ENCODE data around the gene MXRA7.
"Not testable (repeated sequence)": the region's sequence is repeated elsewhere in the genome, so short reads cannot be mapped to it uniquely, and the experiment has no call there.

Gene MXRA7

DNA sequence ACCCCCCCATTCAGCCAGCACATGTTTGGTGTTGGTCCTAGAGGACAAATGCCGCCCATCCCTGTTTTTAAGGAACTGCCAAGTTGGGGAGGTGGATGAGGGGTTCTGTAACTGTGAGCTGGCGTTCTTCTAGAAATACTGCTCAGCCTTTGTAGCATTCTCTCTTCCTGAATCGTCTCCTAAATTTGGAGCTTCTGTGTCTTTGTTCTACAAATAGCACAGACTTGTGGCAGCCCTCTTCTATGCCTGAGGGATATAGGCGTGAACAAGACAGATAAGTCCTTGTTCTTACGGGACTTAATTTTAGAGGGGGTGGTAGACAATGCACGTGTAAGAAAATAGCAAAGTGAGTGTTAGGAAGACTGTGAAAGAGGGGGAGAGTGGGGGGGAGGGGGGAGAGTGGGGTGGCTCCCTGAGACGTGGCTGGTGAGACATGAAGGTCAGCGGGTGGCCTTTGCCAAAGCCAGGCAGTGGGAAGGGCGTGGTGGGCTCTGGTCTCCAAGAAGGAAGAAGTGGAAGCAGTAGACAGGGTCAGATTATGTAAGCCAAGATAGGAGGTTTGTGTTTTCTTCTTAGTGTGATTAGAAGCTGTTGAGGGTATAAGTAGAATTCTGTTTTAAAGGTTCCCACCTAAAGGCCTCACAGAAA is 37.1 kb upstream of the MXRA7 start:
- DNase-seq (ENCODE audit: insufficient read length, low spot score), result no peak
- TF ChIP-seq POLR2A (IDR thresholded peaks at IDR 0.05; ENCODE audit: low read depth, low read length), result no peak
- TF ChIP-seq POLR2AphosphoS5 (IDR thresholded peaks at IDR 0.05; ENCODE audit: low read depth, low read length), result no peak
- no peak for TF ChIP-seq SPI1 (IDR thresholded peaks at IDR 0.05; ENCODE audit: low read depth, low read length)
- no peak for TF ChIP-seq TAF1 (IDR thresholded peaks at IDR 0.05; ENCODE audit: low read depth, low read length)
- no peak for TF ChIP-seq PAX5 (IDR thresholded peaks at IDR 0.05; ENCODE audit: insufficient read depth, low read length, severe bottlenecking)
- TF ChIP-seq POU2F2 (IDR thresholded peaks at IDR 0.05; ENCODE audit: low read depth, low read length), result no peak
- no peak for FAIRE-seq

DNA sequence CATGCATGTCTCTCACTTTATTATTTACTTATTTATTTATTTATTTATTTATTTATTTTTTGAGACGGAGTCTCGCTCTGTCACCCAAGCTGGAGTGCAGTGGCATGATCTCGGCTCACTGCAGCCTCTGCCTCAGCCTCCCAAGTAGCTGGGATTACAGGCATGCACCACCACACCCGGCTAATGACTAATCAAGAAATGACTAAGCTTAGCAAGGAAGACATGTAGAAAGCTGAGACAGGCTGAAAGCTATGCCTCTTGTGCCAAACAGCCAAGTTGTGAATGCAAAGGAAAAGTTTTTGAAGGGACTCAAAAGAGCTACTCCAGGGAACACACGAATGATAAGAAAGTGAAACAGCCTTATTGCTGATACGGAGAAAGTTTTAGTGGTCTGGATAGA is 35.0 kb upstream of the MXRA7 start:
- FAIRE-seq; DNase-seq (ENCODE audit: insufficient read length, low spot score): not testable (repeated sequence)

DNA sequence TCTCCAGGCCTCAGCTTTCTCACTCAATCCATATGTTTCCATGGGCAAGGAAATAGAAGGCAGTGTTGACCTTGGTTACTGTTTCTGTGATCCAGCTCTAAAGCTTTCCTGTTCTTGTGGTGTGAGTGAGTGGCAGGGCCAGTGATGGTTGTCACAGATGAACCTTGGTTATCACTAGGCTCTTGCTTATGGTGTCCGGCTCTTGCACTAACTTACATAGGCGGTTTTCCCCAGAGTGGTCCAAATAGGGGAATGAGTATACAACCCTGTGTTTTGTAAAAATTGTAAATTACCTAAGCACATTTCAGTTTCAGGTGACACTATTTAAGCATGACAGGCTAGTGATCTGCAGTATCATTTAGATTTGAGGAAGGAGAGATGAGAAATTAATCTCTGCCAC is 34.0 kb upstream of the MXRA7 start:
- DNase-seq (ENCODE audit: insufficient read length, low spot score) (no peak), FAIRE-seq (no peak)
- TF ChIP-seq POU2F2 (IDR thresholded peaks at IDR 0.05; ENCODE audit: low read depth, low read length) (no peak), POLR2A (IDR thresholded peaks at IDR 0.05; ENCODE audit: low read depth, low read length) (no peak), TAF1 (IDR thresholded peaks at IDR 0.05; ENCODE audit: low read depth, low read length) (no peak)

DNA sequence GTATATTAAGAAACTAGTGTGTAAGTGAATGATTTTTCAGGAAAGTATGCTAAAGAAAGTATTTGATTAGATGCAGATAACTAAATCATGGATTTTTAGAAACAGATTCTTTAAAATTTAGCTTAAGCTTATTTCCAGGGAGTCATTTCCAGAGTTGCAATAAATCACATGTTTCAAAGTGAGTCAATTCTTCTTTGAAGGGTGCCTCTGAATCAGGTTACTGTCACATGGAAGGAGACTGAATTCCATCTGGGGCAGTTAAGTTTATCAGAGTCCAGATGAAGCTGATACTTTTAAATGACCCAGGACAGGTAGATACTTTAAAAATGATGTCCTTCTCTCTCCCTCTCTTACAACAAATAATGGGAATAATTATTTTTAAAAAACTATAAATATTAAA is 32.2 kb upstream of the MXRA7 start:
- DNase-seq (ENCODE audit: insufficient read length, low spot score), result no peak
- FAIRE-seq, result no peak
- TF ChIP-seq TAF1 (IDR thresholded peaks at IDR 0.05; ENCODE audit: low read depth, low read length), result no peak
- no peak for TF ChIP-seq POLR2A (IDR thresholded peaks at IDR 0.05; ENCODE audit: low read depth, low read length)
- TF ChIP-seq PAX5 (IDR thresholded peaks at IDR 0.05; ENCODE audit: insufficient read depth, low read length, severe bottlenecking), result no peak
- no peak for TF ChIP-seq POU2F2 (IDR thresholded peaks at IDR 0.05; ENCODE audit: low read depth, low read length)
- no peak for TF ChIP-seq SPI1 (IDR thresholded peaks at IDR 0.05; ENCODE audit: low read depth, low read length)
- TF ChIP-seq POLR2AphosphoS5 (IDR thresholded peaks at IDR 0.05; ENCODE audit: low read depth, low read length), result no peak

DNA sequence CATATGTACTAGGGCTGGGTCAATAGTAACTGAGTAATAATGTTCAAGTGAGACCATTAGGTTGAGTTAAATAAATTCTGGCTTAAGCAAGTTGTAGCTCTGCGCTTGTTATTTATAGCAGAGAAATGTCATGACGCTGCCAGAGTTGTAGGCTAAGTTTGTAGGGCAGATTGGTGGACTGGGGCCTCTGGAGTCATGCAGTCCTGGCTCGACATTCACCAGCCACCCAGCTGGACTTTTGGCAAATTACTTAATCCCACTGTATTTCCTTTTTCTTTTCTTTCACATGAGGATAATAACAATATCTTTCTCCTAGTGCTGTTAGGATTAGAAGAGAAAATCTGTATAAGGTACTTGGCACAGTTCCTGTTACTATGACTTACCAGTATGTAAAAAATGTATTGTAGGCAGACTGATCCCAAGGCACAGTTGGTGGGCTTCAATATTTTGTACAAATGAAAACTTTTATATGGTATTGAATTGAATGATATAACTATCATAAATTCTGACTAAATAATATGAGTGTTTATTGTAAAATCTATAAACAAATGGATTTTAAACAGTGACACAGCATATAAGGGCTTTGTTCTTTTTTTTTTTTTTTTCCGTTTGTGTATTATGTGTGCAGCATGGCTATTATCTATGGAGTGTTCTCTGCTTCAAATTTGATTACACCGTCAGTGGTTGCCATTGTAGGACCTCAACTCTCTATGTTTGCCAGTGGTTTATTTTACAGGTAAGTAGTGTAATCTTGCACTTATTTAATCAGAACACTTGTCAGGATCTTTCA is 29.8 kb upstream of the MXRA7 start:
- FAIRE-seq (no peak), DNase-seq (ENCODE audit: insufficient read length, low spot score) (no peak)
- TF ChIP-seq POU2F2 (IDR thresholded peaks at IDR 0.05; ENCODE audit: low read depth, low read length) (no peak), POLR2A (IDR thresholded peaks at IDR 0.05; ENCODE audit: low read depth, low read length) (no peak), SPI1 (IDR thresholded peaks at IDR 0.05; ENCODE audit: low read depth, low read length) (no peak), PAX5 (IDR thresholded peaks at IDR 0.05; ENCODE audit: insufficient read depth, low read length, severe bottlenecking) (no peak), POLR2AphosphoS5 (IDR thresholded peaks at IDR 0.05; ENCODE audit: low read depth, low read length) (no peak), TAF1 (IDR thresholded peaks at IDR 0.05; ENCODE audit: low read depth, low read length) (no peak)

DNA sequence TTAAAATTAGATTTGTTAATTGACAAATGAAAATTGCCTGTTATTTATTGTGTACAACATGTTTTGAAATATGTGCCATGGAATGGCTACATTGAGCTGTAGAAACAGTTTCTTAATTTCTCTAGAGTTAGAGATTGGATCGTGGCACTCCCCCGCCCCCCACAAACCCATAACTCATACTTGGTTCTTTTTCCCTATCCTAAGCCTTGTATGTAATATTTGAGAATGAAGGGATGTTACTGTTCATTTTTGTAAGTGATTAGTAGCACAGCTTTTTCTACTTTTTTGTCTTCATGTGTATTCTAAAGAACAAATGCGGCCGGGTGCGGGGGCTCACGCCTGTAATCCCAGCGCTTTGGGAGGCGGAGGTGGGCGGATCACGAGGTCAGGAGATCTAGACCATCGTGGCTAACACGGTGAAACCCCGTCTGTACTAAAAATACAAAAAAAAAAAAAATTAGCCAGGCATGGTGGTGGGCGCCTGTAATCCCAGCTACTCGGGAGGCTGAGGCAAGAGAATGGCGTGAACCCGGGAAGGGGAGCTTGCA is 28.9 kb upstream of the MXRA7 start:
- DNase-seq (ENCODE audit: insufficient read length, low spot score); FAIRE-seq: not testable (repeated sequence)

DNA sequence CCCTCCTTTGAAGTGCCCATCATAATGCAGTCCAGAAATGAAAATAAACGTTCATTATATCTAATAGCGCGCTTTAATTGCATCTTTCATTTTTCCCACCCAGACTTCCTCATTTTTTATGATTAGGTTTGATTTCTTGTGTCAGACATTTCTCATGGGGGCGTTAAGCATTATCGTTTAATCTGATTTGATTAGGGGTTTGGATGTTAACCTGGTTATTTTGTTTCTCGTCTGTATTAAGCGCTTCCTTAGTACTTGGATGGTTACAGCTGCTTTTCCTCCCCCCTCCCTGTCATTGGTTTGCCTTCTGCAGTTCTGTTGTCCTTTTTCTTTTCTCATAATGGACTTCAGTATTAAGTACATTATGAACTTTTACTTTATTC is 27.7 kb upstream of the MXRA7 start:
- FAIRE-seq (no peak), DNase-seq (ENCODE audit: insufficient read length, low spot score) (no peak)
- TF ChIP-seq SPI1 (IDR thresholded peaks at IDR 0.05; ENCODE audit: low read depth, low read length) (peak; percentile 61), POLR2AphosphoS5 (IDR thresholded peaks at IDR 0.05; ENCODE audit: low read depth, low read length) (no peak)

DNA sequence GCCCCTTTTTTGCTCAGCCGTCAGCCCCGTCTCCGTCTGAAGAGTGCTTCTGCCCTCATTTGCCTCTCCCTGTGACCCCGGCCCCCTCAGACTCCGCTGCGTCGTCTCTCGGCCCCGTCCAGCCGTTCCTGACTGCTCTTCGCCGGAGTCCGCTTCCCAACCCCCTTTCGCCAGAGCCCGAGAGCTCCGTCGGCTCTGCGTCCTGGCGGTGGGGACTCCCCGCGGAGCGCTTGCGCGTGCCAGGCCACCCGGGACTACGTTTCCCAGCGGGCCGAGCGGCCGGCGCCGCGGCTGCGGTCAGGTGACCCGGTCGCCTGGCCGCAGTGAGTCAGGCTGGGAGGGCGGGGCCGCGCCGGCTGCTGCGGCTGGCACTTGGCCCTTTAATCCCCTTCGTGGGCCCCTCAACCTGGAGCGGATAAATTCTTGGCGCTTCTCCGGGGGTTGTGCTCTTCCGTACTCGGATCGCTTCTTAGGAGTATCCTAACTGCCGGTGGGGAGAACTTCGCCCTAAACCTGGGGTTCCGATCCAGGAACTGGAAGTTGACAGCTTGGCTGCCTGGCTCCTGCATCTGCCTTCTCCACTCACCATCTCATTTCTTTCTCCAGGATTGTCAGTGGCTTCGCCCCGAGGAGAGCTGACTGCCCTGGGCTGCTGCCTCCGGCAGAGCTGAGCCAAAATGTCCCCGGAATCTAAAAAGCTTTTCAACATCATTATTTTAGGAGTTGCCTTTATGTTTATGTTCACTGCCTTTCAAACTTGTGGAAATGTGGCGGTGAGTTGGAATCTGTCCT is 27.1 kb upstream of the MXRA7 start, which contains the start of gene MFSD11:
TSS of gene MFSD11 (plus strand) at position 444 of the 792 bp plus-strand sequence. CDS start at position 678, 234 bp downstream.
- DNase-seq (ENCODE audit: insufficient read length, low spot score) (peak; percentile 89), FAIRE-seq (peak; percentile 97)
- TF ChIP-seq PAX5 (IDR thresholded peaks at IDR 0.05; ENCODE audit: insufficient read depth, low read length, severe bottlenecking) (peak; percentile 33), POLR2A (IDR thresholded peaks at IDR 0.05; ENCODE audit: low read depth, low read length) (no peak), POU2F2 (IDR thresholded peaks at IDR 0.05; ENCODE audit: low read depth, low read length) (peak; percentile 31; the same call in 1 of the 2 replicates), POLR2AphosphoS5 (IDR thresholded peaks at IDR 0.05; ENCODE audit: low read depth, low read length) (peak; percentile 0; the same call in 1 of the 2 replicates), TAF1 (IDR thresholded peaks at IDR 0.05; ENCODE audit: low read depth, low read length) (no peak)

DNA sequence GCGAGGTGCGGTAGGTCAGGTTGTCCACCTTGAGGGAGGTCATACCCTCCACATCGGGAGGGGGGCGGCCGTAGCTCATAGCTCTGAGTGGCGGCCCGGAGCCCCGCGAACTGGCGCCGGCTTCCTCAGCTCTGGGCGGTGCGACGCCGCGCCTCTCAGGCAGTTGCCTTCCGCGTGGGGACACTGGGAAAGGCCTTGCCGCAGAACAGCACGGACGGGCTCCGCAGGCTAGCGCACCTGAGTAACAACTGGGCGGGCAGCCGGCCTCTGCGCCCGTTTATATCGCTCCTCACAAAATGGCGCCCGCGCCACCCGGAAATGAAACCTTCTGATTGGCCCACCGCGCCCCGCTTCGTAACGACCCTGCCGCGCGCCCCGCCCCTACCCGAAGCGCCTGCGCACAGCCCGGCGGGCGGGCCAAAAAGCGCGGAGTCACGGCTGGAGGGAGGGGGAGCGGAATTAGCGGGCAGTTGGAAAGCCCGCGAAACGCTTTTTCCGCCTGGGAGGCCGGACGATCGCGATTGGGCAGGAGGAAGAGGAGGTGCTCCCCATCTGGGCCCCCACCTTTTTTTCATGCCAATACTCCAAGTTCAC is 26.4 kb upstream of the MXRA7 start, which contains the start of gene SRSF2:
TSS of gene SRSF2 (minus strand) at position 250 of the 594 bp plus-strand sequence. CDS start at position 79, 171 bp downstream.
- FAIRE-seq (no peak), DNase-seq (ENCODE audit: insufficient read length, low spot score) (peak; percentile 85)
- peak; percentile 9; the same call in 1 of the 2 replicates for TF ChIP-seq SPI1 (IDR thresholded peaks at IDR 0.05; ENCODE audit: low read depth, low read length)
- TF ChIP-seq PAX5 (IDR thresholded peaks at IDR 0.05; ENCODE audit: insufficient read depth, low read length, severe bottlenecking), result no peak
- TF ChIP-seq POLR2AphosphoS5 (IDR thresholded peaks at IDR 0.05; ENCODE audit: low read depth, low read length), result peak; percentile 100
- TF ChIP-seq POLR2A (IDR thresholded peaks at IDR 0.05; ENCODE audit: low read depth, low read length), result peak; percentile 100
- peak; percentile 97 for TF ChIP-seq POU2F2 (IDR thresholded peaks at IDR 0.05; ENCODE audit: low read depth, low read length)
- peak; percentile 98 for TF ChIP-seq TAF1 (IDR thresholded peaks at IDR 0.05; ENCODE audit: low read depth, low read length)

Measured in GM12891 (cell line).